ENCODE data around the gene DNM3.

The DNM3 gene

GRCh38 chr1:171807556-171807955 is 33.7 kb upstream of the DNM3 start:
- no peak overlapping the region for H3K27ac ChIP-seq
- no peak overlapping the region for H3K4me3 ChIP-seq (ENCODE audit: low read depth in 1 of 2, low read length in 1 of 2)
- H3K36me3 ChIP-seq, result no peaks in the 10 kb centered on the region
- H3K4me1 ChIP-seq (ENCODE audit: control insufficient read depth in 1 of 2, insufficient read depth in 1 of 2, low read depth in 1 of 2, low read length in 1 of 2), result no peaks in the 10 kb centered on the region
- no peak for TF ChIP-seq CTCF (IDR thresholded peaks at IDR 0.05)
- H3K27me3 ChIP-seq, result no peaks in the 10 kb centered on the region
- no peaks in the 10 kb centered on the region for H3K9me3 ChIP-seq

- Histone ChIP-seq H3K9me3 (no peaks in the 10 kb centered on the region), H3K36me3 (no peaks in the 10 kb centered on the region), H3K4me3 (ENCODE audit: low read depth in 1 of 2, low read length in 1 of 2) (no peak overlapping the region), H3K27me3 (no peaks in the 10 kb centered on the region), H3K27ac (no peak overlapping the region), H3K4me1 (ENCODE audit: control insufficient read depth in 1 of 2, insufficient read depth in 1 of 2, low read depth in 1 of 2, low read length in 1 of 2) (no peaks in the 10 kb centered on the region)
- no peak for TF ChIP-seq CTCF (IDR thresholded peaks at IDR 0.05)
These were observed 31.5 kb upstream of the DNM3 start for GRCh38 chr1:171809834-171810233.

- no peak for TF ChIP-seq CTCF (IDR thresholded peaks at IDR 0.05)
- Histone ChIP-seq H3K9me3 (no peaks in the 10 kb centered on the region), H3K27me3 (no peaks in the 10 kb centered on the region)
These were observed 29.6 kb upstream of the DNM3 start for GRCh38 chr1:171811672-171812071.

GRCh38 chr1:171814692-171815091 is 26.6 kb upstream of the DNM3 start:
- Histone ChIP-seq H3K9me3 (no peaks in the 10 kb centered on the region), H3K27ac (no peak overlapping the region), H3K27me3 (no peaks in the 10 kb centered on the region), H3K36me3 (no peaks in the 10 kb centered on the region), H3K4me3 (ENCODE audit: low read depth in 1 of 2, low read length in 1 of 2) (no peak overlapping the region), H3K4me1 (ENCODE audit: control insufficient read depth in 1 of 2, insufficient read depth in 1 of 2, low read depth in 1 of 2, low read length in 1 of 2) (no peaks in the 10 kb centered on the region)
- no peak for TF ChIP-seq CTCF (IDR thresholded peaks at IDR 0.05)

More at GRCh38 chr1:171811672-171812071, 29.6 kb upstream of the DNM3 start:
- Histone ChIP-seq H3K27ac (no peak overlapping the region), H3K4me1 (ENCODE audit: control insufficient read depth in 1 of 2, insufficient read depth in 1 of 2, low read depth in 1 of 2, low read length in 1 of 2) (no peaks in the 10 kb centered on the region), H3K36me3 (no peaks in the 10 kb centered on the region), H3K4me3 (ENCODE audit: low read depth in 1 of 2, low read length in 1 of 2) (no peak overlapping the region)

GRCh38 chr1:171816300-171816901 is 24.9 kb upstream of the DNM3 start:
- H3K9me3 ChIP-seq, result no peaks in the 10 kb centered on the region
- no peak overlapping the region for H3K4me3 ChIP-seq (ENCODE audit: low read depth in 1 of 2, low read length in 1 of 2)
- H3K27me3 ChIP-seq, result no peaks in the 10 kb centered on the region
- no peaks in the 10 kb centered on the region for H3K36me3 ChIP-seq
- TF ChIP-seq CTCF (IDR thresholded peaks at IDR 0.05), result no peak
- H3K27ac ChIP-seq, result no peak overlapping the region
- H3K4me1 ChIP-seq (ENCODE audit: control insufficient read depth in 1 of 2, insufficient read depth in 1 of 2, low read depth in 1 of 2, low read length in 1 of 2), result no peaks in the 10 kb centered on the region

All from neutrophil (primary cell).